NCI-H2171 (cell line): ENCODE results near the gene PM20D1.
"Not testable (repeated sequence)": the region's sequence is repeated elsewhere in the genome, so short reads cannot be mapped to it uniquely, and the experiment has no call there.

Experiments
- DNase-seq: peaks from one replicate; lab custom pipeline; 2025; lab: John Stamatoyannopoulos, UW

The PM20D1 gene

DNA sequence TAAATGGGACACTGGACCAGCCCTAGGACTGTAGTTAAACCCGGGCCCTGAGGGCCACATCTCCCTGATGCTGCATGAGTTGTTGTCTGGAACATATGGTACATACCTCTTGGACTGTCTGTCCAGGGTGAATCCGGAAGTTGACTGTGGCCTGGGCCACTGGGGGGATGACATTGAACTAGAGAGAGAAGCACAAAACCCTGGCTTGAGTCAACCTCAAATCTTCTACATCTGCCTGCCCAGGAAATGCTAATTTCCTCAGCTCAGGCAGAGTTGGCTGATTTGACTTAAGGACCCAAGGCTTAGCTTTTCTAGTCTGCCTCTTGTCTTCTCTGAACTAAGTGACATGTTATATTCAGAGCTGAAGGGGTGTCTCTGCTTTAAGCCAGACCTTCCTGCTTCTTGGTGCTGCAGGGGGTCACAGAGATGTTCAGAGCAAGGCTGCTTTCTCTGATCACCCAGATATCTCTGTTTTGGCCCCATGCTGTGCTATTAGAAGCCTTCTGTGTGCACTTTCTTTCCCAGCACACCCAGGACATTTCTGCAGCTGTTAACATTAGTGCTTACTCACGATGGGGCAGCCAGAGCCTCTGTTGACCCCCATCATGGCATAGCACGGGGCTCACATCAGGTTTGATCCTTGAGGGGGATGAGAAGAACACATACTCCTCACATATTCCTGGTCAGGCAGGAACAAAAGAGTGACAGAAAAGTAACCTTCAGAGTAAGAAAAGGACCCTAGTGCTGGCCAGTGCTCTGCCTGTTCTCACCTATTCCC is 9.6 kb downstream of the PM20D1 start:
- DNase-seq = no peak

DNA sequence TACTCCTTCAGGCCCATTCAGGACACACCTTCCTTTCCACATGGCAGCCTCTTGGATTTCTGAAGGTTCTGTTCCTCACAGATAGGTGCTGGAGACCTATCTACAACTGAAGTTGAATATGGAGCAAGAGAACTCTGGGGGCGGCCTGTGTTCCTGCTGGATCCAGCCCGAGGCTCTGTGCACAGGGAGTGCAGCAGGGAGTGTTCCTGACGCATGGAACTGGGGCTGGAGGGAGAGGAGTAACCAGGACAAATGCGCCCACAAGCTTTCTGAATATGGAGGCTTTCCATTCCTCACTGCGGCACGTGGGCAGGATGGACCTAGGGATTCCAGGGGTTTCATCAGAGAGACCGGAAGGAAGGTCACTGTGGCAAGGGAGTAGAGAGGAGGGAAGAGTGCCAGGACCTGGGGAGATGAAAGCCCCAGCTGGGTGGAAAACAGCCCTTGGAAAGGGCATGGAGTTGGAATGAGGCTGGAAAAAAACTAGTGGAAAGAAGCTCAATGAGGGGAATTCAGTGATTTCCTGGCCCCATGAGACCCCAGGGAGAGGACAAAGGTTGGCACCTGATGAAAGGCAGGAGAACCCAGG is 12.5 kb downstream of the PM20D1 start:
- no peak for DNase-seq

DNA sequence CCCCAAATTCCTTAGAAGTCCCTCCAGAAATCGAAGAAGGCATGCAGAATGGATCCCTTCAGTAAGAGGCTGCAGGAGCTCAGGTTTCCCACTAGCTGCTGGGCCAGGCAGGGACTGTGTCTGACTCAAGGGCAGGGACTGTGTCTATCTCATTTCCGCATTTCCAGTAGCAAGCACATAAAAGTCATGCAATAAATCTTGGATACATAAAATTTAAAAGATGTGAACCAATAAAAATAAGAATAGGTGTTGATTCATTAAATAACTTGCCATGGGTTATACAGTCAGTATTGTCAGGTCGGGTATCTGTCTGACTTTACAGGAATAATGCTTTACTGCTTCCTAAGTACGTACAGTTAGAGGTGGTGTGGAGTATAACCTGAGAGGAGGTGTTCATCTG is 15.2 kb downstream of the PM20D1 start:
- no peak for DNase-seq

DNA sequence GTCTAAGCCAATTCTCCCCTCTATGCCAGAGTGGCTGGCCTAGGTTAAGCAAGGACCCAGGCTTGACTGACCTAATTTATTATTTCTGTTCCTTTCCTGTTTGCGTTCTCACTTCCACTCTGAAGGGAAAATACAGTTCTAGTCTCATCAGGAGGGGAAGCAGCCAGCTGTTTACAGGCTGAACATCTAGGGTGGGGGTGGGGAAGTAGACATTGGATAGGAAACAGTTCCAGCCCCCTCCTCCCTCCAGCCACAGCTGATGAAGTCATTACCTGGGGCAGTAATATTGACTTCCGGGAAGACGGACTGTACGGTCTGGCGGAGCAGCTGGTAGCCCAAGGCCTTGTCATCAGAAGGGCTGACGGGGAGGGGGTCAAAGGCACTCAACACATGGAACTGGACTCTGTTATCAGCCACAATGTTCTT is 17.6 kb downstream of the PM20D1 start:
- no peak for DNase-seq

DNA sequence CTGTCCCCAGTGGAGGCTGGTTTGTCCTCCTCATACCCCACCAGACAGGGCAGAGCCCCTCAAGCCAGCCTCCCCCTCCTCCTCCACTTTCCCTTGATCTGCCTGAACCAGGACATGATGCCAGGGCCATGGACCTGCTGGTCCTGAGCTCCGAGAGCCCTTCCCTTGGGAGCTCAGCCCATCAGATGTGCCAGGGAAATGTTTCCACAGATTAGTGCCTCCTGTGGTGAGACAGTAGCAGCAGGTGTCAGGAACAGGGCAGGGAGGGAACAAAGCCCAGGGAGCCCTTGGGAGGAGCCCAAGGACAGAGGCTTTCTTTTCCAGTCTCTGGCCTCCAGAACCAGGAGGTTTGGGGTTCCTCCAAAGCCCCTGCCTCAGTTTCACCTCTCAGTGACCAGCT is 22.3 kb downstream of the PM20D1 start:
- no peak for DNase-seq

DNA sequence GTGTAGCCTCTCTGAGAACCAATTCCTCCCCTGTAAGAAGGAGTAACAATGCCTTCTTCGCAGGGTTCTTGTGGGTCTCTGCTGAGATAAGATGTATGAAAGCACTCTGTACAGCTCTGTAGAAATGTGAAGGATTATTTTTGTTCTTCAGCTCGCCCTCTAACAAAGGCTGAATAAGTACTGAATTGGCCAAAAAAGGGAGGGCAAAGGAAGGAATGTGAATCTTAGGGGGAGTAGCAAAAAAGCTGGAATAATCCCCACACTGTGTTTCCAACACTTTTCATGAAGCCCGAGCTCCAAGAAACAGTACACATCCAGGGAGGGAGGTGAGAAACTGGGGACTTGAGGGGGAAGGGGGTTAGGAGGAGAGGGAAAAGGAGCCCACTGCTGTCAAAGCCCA is 22.9 kb downstream of the PM20D1 start:
- DNase-seq = no peak

DNA sequence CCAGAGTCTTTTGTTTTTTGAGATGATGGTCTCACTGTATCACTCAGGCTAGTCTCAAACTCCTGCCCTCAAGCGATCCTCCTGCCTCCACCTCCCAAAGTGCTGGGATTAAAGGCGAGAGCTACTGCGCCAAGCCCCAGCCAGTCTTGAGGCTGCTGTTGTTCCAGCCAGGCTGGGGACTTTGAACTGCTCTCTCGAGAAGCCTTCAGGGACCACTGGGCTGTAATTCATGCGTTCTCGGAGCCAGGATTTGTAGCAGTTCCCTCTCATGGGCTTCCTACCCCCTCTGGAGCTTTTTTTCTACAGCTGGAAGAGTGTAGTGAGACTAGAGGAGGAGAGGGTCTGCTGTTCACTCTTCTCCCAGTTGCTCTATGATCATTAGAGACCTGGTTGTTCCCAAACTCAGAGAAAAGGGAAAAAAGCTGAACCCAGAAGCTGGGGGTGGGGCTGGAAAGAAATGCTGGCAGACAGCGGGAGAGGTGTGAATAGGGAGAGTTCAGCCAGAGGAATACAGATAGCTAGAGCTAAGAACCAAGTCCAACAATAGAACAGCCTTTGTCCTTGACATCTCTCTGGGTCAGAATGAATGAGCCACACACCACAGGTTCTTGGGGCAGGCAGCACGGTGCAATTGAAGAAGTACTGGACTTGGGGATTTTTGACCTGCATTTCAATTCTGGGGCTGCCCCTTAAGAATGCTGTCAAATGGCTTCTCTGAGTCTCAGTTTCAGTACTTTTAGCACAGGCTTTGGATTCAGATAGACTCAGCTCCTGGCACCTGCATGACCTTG is 23.7 kb downstream of the PM20D1 start:
- DNase-seq = no peak

DNA sequence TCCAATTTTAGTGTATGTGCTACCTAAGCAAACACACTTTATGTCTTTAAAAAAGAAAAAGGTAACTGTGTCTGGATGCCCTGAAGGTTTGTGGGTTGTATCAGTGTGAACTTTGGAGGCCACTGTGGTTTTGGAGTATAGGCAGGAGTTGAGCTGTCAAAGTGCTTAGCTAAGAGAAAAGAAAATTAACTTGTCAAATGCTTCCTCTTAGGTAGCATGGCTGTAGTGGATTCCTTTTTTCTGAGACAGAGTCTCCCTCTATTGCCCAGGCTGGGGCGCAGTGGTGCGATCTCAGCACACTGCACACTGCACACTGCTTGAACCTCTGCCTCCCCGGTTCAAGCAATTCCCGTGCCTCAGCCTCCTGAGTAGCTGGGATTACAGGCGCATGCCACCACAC is 25.8 kb downstream of the PM20D1 start:
- no peak for DNase-seq

DNA sequence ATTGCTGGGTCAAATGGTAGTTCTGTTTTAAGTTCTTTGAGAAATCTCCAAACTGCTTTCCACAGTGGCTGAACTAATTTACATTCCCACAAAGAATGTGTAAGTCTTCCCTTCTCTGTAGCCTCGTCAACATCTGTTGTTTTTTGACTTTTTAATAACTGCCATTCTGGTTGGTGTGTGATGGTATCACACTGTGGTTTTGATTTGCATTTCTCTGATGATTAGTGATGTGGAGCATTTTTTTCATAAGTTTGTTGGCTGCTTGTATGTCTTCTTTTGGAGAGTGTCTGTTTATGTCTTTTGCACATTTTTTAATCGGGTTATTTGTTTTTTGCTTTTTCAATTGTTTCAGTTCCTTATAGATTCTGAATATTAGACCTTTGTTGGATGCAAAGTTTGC is 26.7 kb downstream of the PM20D1 start:
- DNase-seq = not testable (repeated sequence)

DNA sequence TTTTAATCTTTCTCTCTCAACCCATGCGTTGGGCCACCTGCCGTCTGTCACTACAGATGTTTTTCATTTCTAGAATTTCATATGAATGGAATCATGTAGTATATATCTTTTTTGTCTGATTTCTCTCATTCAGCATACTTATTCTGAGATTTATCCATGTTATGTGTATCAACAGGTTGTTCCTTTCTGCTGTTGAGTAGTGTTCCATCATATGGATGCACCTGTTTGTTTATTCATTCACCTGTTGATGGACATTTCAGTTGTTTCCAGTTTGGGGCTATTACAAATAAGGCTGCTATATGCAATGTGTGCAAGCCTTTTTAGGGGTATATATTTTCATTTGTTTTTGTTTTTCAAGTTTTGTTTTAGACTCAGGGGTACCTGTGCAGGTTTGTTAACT is 27.5 kb downstream of the PM20D1 start:
- no peak for DNase-seq

DNA sequence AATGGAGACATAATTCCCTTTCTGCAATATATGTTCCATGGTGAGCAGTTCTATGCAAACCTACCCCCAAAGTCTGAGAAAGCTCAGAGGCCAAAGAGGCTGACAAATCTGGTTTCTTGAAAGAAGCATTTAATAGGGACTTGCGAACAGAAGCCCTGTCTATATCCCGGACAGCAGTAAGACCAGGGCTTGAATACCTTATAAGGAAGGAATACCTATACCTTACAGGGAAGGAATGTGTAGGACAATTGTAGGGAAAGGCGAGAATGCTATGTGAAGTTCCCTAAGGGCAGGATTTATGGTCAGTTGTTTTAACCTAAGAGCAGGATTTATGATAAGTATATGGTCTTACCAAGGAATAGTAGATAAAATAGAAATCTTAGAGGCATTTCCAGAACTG is 31.9 kb downstream of the PM20D1 start:
- DNase-seq = no peak

DNA sequence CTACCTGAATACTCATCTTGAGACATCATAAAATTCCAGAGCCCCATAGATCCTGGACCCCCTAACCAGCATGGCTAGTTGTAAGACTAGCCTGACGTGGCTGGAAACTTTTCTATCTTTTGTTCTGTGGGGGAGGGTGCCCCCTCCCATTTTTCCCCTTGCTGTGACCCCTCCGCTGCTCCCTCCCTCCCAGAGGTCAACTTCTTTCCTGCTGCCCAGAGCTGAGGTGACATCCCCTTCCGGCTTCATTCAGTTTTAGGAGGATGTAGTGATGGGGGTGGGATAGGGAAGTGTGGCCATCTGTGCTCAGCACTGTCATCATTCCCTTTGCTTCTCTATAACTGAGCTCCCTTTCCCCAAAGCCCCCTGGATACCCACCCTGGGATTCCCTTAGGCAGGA is 32.6 kb downstream of the PM20D1 start:
- no peak for DNase-seq

DNA sequence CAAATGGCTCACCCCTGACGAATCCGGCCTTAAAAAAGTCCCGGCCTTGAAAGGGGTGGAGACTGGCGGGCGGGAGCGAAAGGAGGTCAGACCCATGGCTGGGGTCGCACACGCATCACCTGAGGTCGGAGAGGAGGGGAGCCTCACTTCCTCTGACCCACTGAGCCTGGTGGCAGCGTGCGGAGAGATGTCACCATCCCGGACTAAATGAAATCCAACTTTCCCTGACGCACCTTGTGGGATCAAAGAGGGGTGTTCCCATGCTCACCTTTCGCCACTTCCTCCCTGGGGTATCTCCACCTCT is 36.2 kb downstream of the PM20D1 start:
- peak; percentile 21 for DNase-seq

DNA sequence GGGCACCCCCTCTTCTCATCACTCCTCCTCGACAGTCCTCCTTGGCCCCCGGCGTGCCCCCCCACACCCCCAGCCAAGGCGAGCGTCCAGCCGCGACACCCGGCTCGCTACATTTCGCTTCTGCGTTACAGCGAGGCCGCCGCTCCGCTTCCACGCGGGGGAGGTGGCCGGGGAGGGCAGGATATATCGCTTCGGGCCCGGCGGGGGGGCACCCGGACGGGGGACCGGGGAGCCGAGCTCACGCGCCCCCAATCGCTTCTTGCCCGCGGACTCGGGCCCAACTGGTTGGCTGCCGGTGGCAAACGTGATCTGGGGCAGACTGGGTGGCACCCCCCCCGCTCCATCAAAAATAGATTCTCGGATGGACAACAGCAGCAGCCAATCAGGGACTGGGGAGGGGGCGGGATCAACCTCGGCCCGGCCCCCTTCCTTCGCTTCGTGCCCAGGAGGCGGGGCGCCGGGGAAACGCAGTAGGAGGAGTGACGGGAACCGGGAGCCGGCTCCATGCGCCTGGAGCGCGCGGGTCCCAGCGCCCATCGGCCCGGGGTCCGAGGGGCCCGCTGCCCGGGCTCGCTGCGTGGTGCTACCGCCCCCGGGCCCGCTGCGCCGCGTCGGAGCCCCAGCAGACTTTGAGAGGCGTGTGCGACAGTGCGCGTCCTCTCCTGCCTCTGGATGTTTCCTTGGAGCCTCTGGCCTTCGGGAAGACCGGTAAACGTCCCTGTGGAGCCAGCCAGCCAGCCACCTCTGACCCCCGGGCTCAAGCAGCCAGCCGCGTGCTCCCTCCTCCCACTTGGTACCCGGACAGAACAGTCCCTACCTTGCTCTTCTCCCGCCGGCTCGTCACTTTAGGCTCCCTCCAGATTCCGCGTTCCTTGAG is 36.8 kb downstream of the PM20D1 start, which contains the start of gene SLC41A1:
Gene SLC41A1, minus strand, starts transcription at position 321 of the 877 bp plus-strand sequence. CDS start 2,757 bp downstream, outside the sequence.
- DNase-seq = peak; percentile 91

DNA sequence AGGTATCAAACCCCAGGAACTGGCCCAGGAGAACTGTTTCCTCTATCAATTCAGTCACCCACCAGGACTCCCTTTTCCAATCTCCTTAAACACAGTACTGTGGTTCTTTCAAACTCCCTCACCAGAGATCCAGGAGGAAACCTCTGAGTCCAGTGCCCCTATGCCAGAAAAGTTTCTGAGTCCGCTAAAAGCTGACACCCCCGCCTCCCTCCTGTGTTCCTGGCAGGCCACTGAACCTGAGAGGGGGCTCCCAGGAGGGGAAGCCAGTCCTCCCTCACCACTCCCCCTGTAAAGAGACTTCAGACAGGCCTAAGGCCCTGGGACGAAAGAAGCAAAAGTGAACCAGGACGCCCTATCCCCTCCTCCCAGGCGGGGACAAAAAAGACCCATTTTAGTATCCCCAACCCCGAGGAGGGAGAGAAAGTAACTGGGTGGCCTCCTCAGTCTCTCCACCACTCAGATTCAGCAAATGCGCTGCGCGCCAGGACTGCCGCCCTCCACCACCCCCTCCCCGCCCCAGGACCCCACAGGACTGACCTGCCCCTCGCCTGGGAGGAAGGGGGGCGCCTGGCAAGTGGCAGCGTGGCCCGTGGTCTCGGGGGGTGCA is 37.6 kb downstream of the PM20D1 start:
- no peak for DNase-seq

DNA sequence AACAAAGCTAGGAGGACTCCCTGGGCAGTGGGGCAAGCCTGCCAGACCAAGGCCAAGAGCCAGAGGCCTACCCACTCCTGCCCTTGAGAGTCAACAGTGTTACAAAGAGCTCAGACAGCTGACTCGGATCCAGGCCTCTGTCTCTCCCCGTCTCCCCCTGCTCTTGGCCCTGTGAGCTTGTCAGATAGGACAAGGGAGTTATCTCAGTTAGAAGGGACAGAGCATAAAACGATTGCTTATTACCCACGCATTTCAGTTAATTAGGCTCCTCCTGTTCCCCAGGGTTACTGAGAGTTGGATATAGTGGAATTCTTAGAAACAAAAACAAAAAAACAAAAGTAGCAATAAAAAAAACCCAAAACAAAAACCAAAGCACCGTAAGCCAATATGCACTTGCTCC is 38.3 kb downstream of the PM20D1 start:
- no peak for DNase-seq

DNA sequence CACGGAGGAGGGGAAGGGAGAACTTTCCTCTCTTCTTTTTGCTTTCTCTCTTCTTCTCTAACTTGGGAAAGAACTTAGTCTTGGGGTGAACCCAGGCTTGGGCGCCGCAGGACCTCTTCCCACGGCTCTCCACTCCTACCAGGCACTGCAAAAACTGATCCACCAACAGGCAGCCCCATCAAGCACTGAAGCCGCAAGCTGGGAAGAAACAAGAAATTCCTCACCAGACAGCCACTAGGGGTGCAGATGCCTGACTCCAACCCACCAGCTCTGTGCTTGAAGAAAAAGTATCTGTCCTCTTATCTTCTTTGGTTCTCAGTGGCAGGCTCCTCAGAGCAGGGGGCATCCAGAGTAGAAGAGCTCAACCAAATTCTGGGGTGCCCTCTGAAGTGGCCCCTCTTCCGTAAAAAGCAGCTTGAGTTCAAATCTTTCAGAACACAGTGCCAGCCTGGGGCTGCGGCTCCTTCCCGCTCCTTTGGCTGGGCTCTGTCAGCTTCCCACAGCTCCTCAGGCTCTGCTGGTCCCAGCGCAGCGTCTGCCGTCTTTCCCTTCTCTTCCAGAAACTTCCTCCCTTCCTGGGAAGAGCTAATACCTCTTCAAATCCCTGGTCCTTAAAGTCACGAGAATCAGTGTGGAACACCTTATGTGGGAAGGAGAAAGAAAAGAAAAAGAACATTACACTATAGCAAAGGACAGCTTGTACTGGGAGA is 39.3 kb downstream of the PM20D1 start:
- no peak for DNase-seq

DNA sequence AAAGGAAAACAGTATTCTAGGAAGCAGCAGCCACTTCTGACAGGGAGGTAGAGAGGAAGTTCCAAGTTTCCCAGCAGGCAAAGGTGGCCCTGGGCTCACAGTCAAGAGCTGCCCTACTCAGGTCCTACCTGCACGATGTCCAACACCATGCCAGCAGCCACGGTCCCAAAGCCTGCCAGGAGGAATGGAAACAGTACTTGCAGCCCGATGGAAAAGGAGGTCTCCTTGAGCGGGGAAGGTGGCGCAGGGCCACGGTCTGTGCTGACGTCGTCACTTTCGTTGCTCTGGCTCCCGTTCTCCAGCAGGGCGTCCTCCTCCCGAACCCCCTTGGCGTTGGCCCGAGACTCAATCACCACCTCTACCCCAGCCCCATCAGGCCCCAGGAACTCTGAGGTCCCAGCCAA is 40.0 kb downstream of the PM20D1 start:
- no peak for DNase-seq

DNA sequence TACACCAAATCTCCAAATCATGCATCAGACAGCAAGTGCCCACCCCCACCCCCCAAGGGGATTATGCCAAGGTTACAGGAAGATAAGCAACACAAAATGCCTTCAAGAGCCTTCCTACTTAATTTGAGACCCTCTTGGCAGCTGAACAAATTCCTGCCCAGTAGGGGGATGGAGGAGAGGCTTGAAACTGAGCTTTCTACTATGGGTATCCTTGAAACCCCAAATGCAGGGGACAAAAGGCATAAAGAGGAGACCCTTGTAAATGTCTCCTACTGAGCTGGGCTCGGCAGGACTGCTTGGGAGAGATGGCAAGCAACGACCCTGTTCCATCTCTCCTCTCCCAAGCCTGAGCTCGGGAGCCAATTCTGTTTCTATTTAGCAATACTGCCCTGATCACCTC is 40.5 kb downstream of the PM20D1 start:
- DNase-seq = no peak

DNA sequence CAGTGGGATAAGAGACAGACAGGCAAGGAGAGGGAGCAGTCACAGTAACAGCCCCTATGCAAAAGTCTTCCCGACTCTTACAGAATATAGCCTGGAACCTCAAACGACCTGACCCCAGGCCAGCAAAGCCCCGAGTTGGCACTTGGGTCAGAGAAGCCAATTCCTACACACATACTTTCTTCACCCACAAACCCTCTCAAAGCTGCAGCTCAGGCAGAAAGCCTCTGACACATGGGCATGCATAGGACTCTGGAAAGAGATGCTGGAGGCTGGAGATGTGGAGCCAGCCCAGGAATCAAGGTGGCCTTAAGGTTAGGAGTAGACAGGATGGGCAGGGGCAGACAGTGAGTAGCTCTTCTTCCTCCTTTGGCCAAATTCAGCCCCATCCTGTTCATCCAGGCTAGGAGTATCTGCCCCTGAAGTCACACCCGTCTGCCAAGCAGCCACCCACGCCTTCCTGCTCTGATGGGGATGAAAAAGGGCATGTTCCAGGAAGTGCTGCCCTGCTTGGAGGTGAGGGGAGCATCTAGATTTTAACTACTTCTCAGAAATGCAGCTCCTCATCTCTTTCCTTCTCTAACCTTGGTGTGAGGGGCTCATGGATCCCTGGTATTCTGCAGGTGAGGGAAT is 44.7 kb downstream of the PM20D1 start:
- no peak for DNase-seq

DNA sequence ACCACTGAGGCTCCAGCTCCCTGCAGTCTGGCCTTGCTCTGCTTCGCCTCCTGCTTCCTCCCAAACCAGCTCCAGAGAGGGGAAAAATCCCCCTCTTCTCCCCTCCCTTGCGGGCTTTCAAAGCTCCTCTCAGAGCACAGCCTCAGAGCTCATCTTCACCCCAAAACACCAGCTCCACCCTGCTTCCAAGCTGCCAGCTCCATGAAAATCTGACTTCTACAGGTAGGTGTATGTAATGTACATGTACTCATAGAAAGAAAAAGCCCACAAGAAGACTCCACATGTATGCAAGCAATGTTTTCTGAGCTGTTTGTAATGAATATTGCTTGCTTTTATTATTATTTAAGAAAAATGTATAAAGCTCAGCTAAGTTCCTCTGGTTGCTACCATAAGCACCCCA is 45.3 kb downstream of the PM20D1 start:
- no peak for DNase-seq
